Smooth muscle cell of bladder (primary cell): ENCODE results near the gene NXNL1. TPM values are rescaled to one million over a fixed set of nuclear protein-coding genes. Genes with fewer than 3 reads are reported as not detected.

ENCODE experiments used
- total RNA-seq: library from RNA; depleted of rRNA; stranded (reverse); fragments of >200 nt; gene quantifications from 2 replicates; pipeline ENCODE4 v1.2.3, GENCODE V29; 2014

Gene NXNL1, protein sequence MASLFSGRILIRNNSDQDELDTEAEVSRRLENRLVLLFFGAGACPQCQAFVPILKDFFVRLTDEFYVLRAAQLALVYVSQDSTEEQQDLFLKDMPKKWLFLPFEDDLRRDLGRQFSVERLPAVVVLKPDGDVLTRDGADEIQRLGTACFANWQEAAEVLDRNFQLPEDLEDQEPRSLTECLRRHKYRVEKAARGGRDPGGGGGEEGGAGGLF
- not detected in 2 replicates for total RNA-seq

DNA sequence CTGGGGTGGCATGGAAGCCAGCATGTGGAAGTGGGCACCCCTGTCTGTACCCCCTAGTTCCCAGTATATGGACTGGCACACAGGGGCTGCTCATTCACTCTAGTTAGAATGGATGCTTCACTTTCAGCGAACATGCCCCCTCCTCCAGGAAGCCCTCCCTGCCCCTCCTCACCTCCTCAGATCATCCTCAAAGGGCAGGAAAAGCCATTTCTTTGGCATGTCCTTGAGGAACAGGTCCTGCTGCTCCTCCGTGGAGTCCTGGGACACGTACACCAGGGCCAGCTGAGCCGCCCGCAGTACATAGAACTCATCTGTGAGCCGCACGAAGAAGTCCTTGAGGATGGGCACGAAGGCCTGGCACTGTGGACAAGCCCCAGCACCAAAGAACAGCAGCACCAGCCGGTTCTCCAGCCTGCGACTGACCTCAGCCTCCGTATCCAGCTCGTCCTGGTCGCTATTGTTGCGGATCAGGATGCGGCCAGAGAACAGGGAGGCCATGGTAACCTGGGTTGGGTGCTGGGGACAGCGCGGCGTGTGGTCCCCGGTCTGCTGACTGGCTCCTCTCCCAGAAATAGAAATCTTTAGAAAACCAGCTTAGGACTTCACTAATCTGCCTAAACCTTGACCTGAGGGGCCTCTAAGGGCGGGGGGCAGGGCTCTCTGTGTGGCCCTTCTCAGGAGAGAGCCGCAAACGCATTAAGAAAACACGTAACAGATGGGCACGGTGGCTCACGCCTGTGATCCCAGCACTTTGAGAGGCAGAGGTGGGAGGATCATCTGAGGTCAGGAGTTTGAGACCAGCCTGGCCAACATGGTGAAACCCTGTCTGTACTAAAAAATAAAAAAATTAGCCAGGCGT lies at the start of gene NXNL1:
TSS of gene NXNL1 (minus strand) at position 555 of the 859 bp plus-strand sequence. CDS start at position 498, 57 bp downstream.

DNA sequence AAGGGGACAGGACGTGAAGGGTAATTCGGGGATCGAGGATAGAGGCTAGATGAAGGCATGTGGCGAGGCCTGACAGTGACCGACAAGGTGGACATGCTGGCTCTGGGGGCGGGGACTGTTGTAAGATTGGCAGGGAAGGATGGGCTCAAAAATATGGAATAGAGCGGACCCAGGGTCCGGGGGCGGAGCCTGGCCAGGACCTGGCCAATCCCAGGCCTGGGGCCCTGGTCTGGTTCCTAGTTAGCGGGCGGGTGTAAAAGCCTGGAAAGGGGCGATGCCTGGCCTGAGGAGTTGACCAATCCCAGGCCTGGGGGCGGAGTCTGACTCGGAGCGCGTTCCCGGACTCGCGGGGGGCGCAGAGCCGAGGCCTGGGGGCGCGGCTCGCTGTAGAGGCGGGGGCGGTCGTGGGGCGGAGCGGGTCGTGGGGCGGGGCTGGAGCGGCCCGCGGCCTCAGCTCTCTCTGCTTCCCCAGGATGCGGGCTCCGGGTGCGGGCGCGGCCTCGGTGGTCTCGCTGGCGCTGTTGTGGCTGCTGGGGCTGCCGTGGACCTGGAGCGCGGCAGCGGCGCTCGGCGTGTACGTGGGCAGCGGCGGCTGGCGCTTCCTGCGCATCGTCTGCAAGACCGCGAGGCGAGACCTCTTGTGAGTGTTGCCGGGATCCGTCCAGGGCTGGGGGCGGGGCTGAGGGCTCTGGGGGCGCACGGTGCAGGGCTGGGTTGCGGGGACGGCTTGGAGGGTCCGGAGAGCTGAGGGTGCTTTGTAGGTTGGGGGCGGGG lies 9.5 kb upstream of the NXNL1 start, which contains the start of gene SLC27A1:
TSS of gene SLC27A1 (plus strand) at position 457 of the 774 bp plus-strand sequence. CDS start at position 474, 17 bp downstream.

DNA sequence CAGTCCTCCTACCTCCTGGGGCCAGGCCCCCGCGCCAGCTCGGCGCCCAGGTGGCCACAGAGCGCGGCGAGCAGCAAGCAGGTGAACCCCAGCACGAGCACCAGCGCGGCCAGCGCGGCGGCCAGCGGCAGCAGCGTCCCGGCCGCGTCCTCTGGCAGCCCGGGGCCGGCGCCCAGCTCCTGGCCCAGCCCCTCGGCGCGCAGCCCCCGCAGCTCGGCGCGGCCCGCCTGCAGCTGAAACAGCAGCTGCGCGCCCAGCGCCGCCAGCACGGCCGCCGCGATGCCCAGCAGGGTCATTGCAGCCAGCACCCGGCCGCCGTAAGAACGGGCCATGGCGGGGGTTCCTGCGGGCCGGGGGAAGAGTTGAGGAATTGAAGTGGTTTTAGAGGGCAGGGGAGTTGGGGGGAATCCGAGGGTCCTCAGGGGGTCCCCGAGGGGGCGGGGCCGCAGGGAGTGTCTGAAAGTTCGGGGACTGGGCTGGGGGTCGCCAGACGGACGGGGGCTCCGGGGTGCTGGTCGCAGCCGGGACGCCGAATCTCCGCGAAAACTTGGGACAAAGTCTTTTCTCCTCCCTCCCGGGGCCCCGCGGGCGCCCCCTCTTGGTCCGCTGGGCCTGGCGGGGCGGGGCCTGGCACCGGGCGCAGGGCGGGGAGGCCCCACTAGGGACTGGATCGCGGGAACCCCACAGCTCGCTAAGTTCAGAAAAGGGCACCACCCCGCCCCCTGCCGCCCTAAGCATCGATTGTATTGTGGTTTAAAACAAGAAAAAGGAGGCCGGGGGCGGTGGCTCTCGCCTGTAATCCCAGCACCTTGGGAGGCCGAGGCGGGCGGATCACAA lies 12.4 kb downstream of the NXNL1 start, which contains the start of gene TMEM221:
TSS of gene TMEM221 (minus strand) at position 538 of the 837 bp plus-strand sequence. CDS start at position 332, 206 bp downstream.

DNA sequence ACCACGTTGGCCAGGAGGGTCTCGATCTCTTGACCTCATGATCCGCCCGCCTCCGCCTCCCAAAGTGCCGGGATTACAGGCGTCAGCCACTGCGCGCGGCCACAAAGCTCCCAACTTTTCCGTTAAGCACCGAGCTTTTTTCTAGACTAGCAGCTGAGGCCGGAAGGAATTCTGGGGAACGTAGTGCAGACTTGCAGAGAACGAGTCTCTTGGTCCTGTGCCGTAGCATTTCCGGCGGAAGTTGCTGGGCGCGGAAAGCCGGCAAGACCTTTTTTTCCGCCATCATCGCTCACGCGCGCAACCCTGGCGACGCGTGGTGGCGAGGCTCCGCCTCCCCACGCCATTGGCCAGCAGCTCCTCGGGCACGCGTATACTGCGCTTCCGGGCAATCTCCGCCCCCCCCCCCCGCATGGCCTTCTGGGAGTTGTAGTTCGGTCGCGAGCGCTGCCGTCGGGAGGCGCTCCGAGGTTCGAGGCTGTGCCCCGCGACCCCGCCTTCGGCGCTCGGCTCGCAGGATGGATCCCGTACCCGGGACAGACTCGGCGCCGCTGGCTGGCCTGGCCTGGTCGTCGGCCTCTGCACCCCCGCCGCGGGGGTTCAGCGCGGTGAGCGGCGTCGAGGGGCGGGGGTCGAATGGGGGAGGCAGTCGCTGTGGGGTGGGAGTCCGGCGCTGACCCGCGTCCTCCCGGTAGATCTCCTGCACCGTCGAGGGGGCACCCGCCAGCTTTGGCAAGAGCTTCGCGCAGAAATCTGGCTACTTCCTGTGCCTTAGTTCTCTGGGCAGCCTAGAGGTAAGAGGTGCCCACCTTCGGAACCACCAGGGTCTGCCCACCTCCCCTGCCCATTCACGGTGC lies 40.9 kb downstream of the NXNL1 start, which contains the start of gene MVB12A:
TSS of gene MVB12A (plus strand) at position 427 of the 854 bp plus-strand sequence. CDS start at position 516, 89 bp downstream.

Other genes with a start within 250 kb of the NXNL1 start
- 23.8 and 33.3 TPM in 2 replicates for gene USE1, start 245.6 kb downstream of the NXNL1 start, total RNA-seq
- 1.4 and 2.4 TPM in 2 replicates for gene OCEL1, start 234.7 kb downstream of the NXNL1 start, total RNA-seq
- 27.9 and 37.6 TPM in 2 replicates for gene NR2F6, start 215.0 kb downstream of the NXNL1 start, total RNA-seq
- gene USHBP1, start 196.2 kb downstream of the NXNL1 start, total RNA-seq: not detected in 2 replicates
- gene BABAM1, start 193.5 kb downstream of the NXNL1 start, total RNA-seq: 86.8 and 89.7 TPM in 2 replicates
- gene ANKLE1, start 179.0 kb downstream of the NXNL1 start, total RNA-seq: 0.14 and 0.18 TPM in 2 replicates
- gene ABHD8, start 157.5 kb downstream of the NXNL1 start, total RNA-seq: 8.7 and 11.6 TPM in 2 replicates
- gene MRPL34, start 155.1 kb downstream of the NXNL1 start, total RNA-seq: 13.5 and 33.7 TPM in 2 replicates
- gene DDA1, start 151.4 kb downstream of the NXNL1 start, total RNA-seq: 17.5 and 24.2 TPM in 2 replicates
- gene ANO8, start 126.1 kb downstream of the NXNL1 start, total RNA-seq: 1.6 and 3.0 TPM in 2 replicates
- 5.8 and 11.5 TPM in 2 replicates for gene GTPBP3, start 123.4 kb downstream of the NXNL1 start, total RNA-seq
- gene PLVAP, start 83.6 kb downstream of the NXNL1 start, total RNA-seq: 0.65 TPM in 1 of 2 replicates, not detected in the other
- not detected in 2 replicates for gene CCDC194, start 66.7 kb downstream of the NXNL1 start, total RNA-seq
- gene BST2, start 55.3 kb downstream of the NXNL1 start, total RNA-seq: 0.55 and 5.4 TPM in 2 replicates
- 25.1 and 28.2 TPM in 2 replicates for gene MVB12A, start 40.9 kb downstream of the NXNL1 start, total RNA-seq
- under 0.01 and 0.14 TPM in 2 replicates for gene TMEM221, start 12.3 kb downstream of the NXNL1 start, total RNA-seq
- 14.9 and 20.4 TPM in 2 replicates for gene SLC27A1, start 9.6 kb upstream of the NXNL1 start, total RNA-seq
- 49.4 and 58.5 TPM in 2 replicates for gene PGLS, start 50.7 kb upstream of the NXNL1 start, total RNA-seq
- gene COLGALT1, start 94.7 kb upstream of the NXNL1 start, total RNA-seq: 93.2 and 113 TPM in 2 replicates
- gene UNC13A, start 227.4 kb upstream of the NXNL1 start, total RNA-seq: 0.28 TPM in 2 replicates